Upper lobe of left lung (tissue), 4 donors: ENCODE measurements around the gene CCDC7.

Experiments
- CTCF ChIP-seq, 6 experiments: fragments of 450-650 bp in 4 of 6; fragments of 200-600 bp in 2 of 6; sonication (generic) in 2 of 6; IDR thresholded peaks; one replicate each; pipeline ENCODE4 v1.5.1; 2016 to 2019; ENCODE audit warnings: antibody characterized with exemption in 6 of 6
- POLR2A ChIP-seq, 4 donors: fragments of 450-650 bp; IDR thresholded peaks; one replicate each; pipeline ENCODE4 v1.5.1; 2016 to 2017; ENCODE audit warnings: antibody characterized with exemption in 4 of 4, mild to moderate bottlenecking in 2 of 4
- POLR2AphosphoS5 ChIP-seq, 2 donors: sonication (generic); formaldehyde crosslinking; IDR thresholded peaks; one replicate each; pipeline ENCODE4 v1.5.1; 2017; ENCODE audit warnings: antibody characterized with exemption in 2 of 2

GRCh38 chr10:32408690-32409089 lies 37.2 kb upstream of the CCDC7 start:
- TF ChIP-seq POLR2AphosphoS5 (IDR thresholded peaks at IDR 0.05) (no peak), CTCF (IDR thresholded peaks at IDR 0.05) (no peak), POLR2A (IDR thresholded peaks at IDR 0.05) (no peak)
